Keratinocyte (primary cell): ENCODE results near the gene CIPC. TPM values are rescaled to one million over a fixed set of nuclear protein-coding genes. Genes with fewer than 3 reads are reported as not detected.

ENCODE experiments used
- DNase-seq: peaks from one replicate; pipeline ENCODE4 v3.0.0-alpha.2; 2011; ENCODE audit warnings: low read depth, missing footprints, low spot score
- FAIRE-seq: peaks from 2 replicates; lab custom pipeline; 2011; peaks lifted over from hg19 to GRCh38; lab: Jason Lieb, UNC
- H2AFZ ChIP-seq: 2 replicates; pipeline ENCODE4 v1.6.0; 2012; ENCODE audit warnings: low read length, control low read depth, inconsistent platforms; ENCODE audit not compliant: control insufficient read depth
- H3K27ac ChIP-seq: 2 replicates; pipeline ENCODE4 v1.5.1; 2011; ENCODE audit warnings: low read length; ENCODE audit not compliant: control insufficient read depth, insufficient read depth
- H3K27me3 ChIP-seq: 3 replicates; pipeline ENCODE4 v1.6.0; 2011; ENCODE audit warnings: low read length; ENCODE audit not compliant: control insufficient read depth, insufficient read depth; ENCODE audit errors: extremely low read depth
- H3K36me3 ChIP-seq, 2 experiments: 2 replicates in 1 of 2; 3 replicates in 1 of 2; pipeline ENCODE4 v1.5.1; 2011; ENCODE audit warnings: low read length in 2 of 2, mild to moderate bottlenecking in 1 of 2; ENCODE audit not compliant: control insufficient read depth in 2 of 2, insufficient read depth in 2 of 2; ENCODE audit errors: extremely low read depth in 1 of 2
- H3K4me1 ChIP-seq: 3 replicates; pipeline ENCODE4 v1.5.1; 2011; ENCODE audit warnings: low read length; ENCODE audit not compliant: control insufficient read depth, insufficient read depth; ENCODE audit errors: extremely low read depth
- H3K4me2 ChIP-seq: 3 replicates; pipeline ENCODE4 v1.6.0; 2011; ENCODE audit warnings: low read depth, low read length; ENCODE audit not compliant: control insufficient read depth, insufficient read depth; ENCODE audit errors: extremely low read depth
- H3K4me3 ChIP-seq, 3 experiments: fragments of 200-600 bp in 1 of 3; sonication (generic) in 1 of 3; 2 replicates in 2 of 3; 3 replicates in 1 of 3; pipeline ENCODE4 v1.5.1; 2011 to 2016; ENCODE audit warnings: low read length in 3 of 3, mild to moderate bottlenecking in 3 of 3, control low read depth in 2 of 3, inconsistent platforms in 1 of 3, low read depth in 1 of 3, mixed read lengths in 1 of 3, mixed run types in 1 of 3, moderate library complexity in 1 of 3; ENCODE audit not compliant: control insufficient read depth in 2 of 3, insufficient read depth in 2 of 3; ENCODE audit errors: extremely low read depth in 1 of 3
- H3K79me2 ChIP-seq: 2 replicates; pipeline ENCODE4 v1.6.0; 2012; ENCODE audit warnings: low read length; ENCODE audit not compliant: control insufficient read depth, insufficient read depth
- H3K9ac ChIP-seq: 3 replicates; pipeline ENCODE4 v1.6.0; 2011; ENCODE audit warnings: low read length; ENCODE audit not compliant: control insufficient read depth, insufficient read depth; ENCODE audit errors: extremely low read depth
- H3K9me1 ChIP-seq: 3 replicates; pipeline ENCODE4 v1.6.0; 2011; ENCODE audit warnings: low read length; ENCODE audit not compliant: control insufficient read depth, insufficient read depth; ENCODE audit errors: extremely low read depth
- H3K9me3 ChIP-seq: 2 replicates; pipeline ENCODE4 v1.5.1; 2012; ENCODE audit warnings: low read depth, low read length; ENCODE audit not compliant: control insufficient read depth
- H4K20me1 ChIP-seq: 3 replicates; pipeline ENCODE4 v1.6.0; 2011; ENCODE audit warnings: low read length; ENCODE audit not compliant: control insufficient read depth, insufficient read depth; ENCODE audit errors: extremely low read depth
- CTCF ChIP-seq, 3 experiments: IDR thresholded peaks in 1 of 3; conservative IDR thresholded peaks in 1 of 3; optimal IDR thresholded peaks in 1 of 3; 2 replicates in 2 of 3; 3 replicates in 1 of 3; pipeline versions ENCODE3 to v1.5.1; 2011; ENCODE audit warnings: low read length in 3 of 3, mild to moderate bottlenecking in 3 of 3, moderate library complexity in 2 of 3, control low read depth in 1 of 3, inconsistent platforms in 1 of 3; ENCODE audit not compliant: insufficient read depth in 2 of 3; ENCODE audit errors: extremely low read depth in 1 of 3
- EZH2 ChIP-seq: IDR thresholded peaks from one replicate; pipeline ENCODE4 v1.6.1; 2012; ENCODE audit warnings: inconsistent platforms, mild to moderate bottlenecking, low read length, moderate library complexity
- dilution Hi-C: fragments of 300-500 bp; cut with MboI; formaldehyde crosslinking; loops from one replicate; pipeline ENCODE4 v1.7.0; 2020; ENCODE audit warnings: low sequenced_read_pairs; ENCODE audit not compliant: extremely low pct_ligation_motif_present
- polyA plus RNA-seq, 5 experiments: library from polyadenylated mRNA; depleted of rRNA in 3 of 5; stranded (reverse) in 3 of 5; stranded (forward) in 1 of 5; unstranded in 1 of 5; fragments of >200 nt; gene quantifications; 1 replicate in 1 of 5; 2 replicates in 3 of 5; 3 replicates in 1 of 5; pipeline versions ENCODE4 v1.2.1 to v1.2.3, GENCODE V29; 2011 to 2012; ENCODE audit warnings: missing spikeins in 2 of 5, low read depth in 1 of 5, low replicate concordance in 1 of 5

The CIPC gene
- polyA plus RNA-seq, 1 donor (not counting 4 experiments of a cell fraction or from before 2014, with no cell fraction given) = 13.2 TPM

GRCh38 chr14:77062261-77062660 is 35.8 kb upstream of the CIPC start:
- Histone ChIP-seq H3K79me2 (no peaks in the 10 kb centered on the region), H3K4me2 (no peak overlapping the region), H3K27ac (no peak overlapping the region), H3K9ac (no peak overlapping the region), H3K9me1 (no peaks in the 10 kb centered on the region), H4K20me1 (no peaks in the 10 kb centered on the region), H3K9me3 (no peaks in the 10 kb centered on the region), H3K27me3 (no peaks in the 10 kb centered on the region), H3K4me3 (no peak overlapping the region), H3K4me1 (no peaks in the 10 kb centered on the region), H2AFZ (no peak overlapping the region), H3K36me3 (no peaks in the 10 kb centered on the region)
- no peak for FAIRE-seq
- TF ChIP-seq EZH2 = no peak
- no peak for TF ChIP-seq CTCF (optimal IDR thresholded peaks at IDR 0.05 in 1 of 3, IDR thresholded peaks at IDR 0.05 in 1 of 3, conservative IDR thresholded peaks at IDR 0.05 in 1 of 3; ENCODE audit: extremely low read depth in 1 of 3, insufficient read depth in 2 of 3, low read length in 3 of 3)
- DNase-seq = no peak
- dilution Hi-C loops = no loop called here

- Histone ChIP-seq H3K27ac (no peak overlapping the region), H3K9ac (no peak overlapping the region), H3K36me3 (no peaks in the 10 kb centered on the region), H4K20me1 (no peaks in the 10 kb centered on the region), H3K4me3 (no peak overlapping the region), H3K79me2 (no peaks in the 10 kb centered on the region), H3K27me3 (no peaks in the 10 kb centered on the region), H3K9me1 (no peaks in the 10 kb centered on the region), H3K4me1 (no peaks in the 10 kb centered on the region), H3K9me3 (no peaks in the 10 kb centered on the region), H2AFZ (no peak overlapping the region), H3K4me2 (no peak overlapping the region)
- DNase-seq = no peak
- no peak for FAIRE-seq
- TF ChIP-seq CTCF (optimal IDR thresholded peaks at IDR 0.05 in 1 of 3, IDR thresholded peaks at IDR 0.05 in 1 of 3, conservative IDR thresholded peaks at IDR 0.05 in 1 of 3; ENCODE audit: extremely low read depth in 1 of 3, insufficient read depth in 2 of 3, low read length in 3 of 3) (no peak), EZH2 (no peak)
- dilution Hi-C loops = no loop called here
These were observed 34.4 kb upstream of the CIPC start for GRCh38 chr14:77063571-77064171.
